ENCODE measurements around the gene DTNB. TPM values are rescaled to one million over a fixed set of nuclear protein-coding genes. Genes with fewer than 3 reads are reported as not detected.
"Not testable (repeated sequence)": the region's sequence is repeated elsewhere in the genome, so short reads cannot be mapped to it uniquely, and the experiment has no call there.

DTNB gene
- total RNA-seq, 1 experiment from 2014 or later: 2.9 TPM

GRCh38 chr2:25684577-25685473, 11.4 kb upstream of the DTNB start:
- DNase-seq (ENCODE audit: low spot score): no peak

DNA sequence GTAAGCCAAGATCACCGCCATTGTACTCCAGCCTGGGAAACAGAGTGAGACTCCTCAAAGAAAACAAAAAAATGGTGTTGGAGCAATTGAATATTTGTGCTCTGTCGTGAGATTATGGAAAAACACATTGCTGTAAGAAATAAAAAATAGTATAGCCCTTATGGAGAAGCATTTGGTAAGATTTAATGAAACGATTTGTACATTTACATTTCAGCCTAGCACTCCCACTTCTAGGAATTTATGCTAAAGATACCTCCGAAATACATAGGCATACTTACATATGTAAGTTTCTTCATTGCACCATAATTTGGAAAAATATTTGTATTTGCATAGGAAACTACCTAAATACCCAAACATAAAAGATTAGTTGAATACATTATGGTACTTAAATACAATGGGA, 8.7 kb upstream of the DTNB start:
- DNase-seq (ENCODE audit: low spot score): no peak

DNA sequence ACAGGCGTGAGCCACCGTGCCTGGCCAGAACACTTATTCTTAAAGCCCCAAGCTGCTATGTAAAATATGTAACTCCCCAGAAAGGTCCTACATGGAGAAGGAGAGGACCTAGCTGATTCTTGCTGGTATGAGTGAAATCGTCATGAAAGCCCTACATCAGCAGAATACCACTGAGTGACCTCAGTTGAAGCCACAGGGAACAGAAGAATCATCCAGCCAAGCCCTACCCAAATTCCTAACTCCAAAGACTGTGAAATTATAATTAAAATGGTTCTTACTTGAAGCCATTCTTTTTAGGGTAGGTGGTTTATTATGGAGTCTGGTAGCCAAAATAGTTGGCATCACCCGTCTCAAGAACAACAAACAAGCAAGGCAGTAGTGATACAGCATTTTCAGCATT, 4.5 kb upstream of the DTNB start:
- DNase-seq (ENCODE audit: low spot score): no peak

DNA sequence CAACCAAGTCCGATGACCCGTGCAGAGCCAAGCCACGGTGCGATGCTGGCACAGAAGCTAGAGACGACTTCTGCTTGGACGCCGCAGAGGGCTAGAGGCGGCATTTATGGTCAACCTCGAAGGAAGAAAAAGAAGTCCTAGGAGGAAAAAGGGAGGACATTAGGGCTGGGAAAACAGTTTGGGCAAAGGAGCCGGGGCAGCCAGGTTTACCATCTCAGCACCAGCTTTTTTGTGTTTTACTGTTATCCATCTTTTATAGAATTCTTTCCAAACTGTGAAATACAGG, 643 bp upstream of the DTNB start:
- DNase-seq (ENCODE audit: low spot score): no peak

GRCh38 chr2:25672494-25673299, 680 bp downstream of the DTNB start:
- DNase-seq (ENCODE audit: low spot score): peak; percentile 42

DNA sequence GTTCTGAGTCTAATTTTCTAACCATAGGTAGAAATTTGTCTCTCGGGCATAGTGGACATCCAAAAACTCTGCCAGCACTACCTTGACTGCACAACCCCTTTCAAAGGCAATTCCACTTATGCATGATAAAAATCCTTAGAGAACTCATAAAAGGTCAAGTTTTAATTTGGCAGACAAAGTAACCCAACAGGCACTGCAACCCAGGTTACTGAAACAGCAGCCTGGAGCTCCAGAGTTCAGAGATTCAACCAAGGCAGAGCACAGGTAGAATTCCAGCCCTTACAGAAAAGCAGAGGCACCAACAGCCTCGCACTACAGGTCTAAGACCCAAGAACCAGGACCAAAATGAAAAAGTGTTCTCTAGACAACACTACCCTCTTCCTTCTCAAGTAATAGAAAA, 1.8 kb downstream of the DTNB start:
- no peak for DNase-seq (ENCODE audit: low spot score)

DNA sequence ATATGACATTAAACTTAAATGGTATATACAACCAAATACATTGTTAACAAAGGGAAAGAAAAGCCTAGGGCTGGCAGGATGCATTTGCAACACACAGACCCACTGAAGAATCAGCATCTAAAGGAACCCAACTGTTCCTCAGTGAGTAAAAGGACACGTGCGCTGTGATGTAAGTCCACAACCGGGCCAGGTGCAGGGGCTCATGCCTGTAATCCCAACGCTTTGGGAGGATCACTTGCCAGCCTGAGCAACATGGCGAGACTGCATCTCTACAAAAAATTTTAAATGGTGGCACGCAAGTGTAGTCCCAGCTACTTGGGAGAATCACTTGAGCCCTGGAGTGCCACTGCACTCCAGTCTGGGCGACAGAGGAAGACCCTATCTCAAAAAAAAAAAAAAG, 3.9 kb downstream of the DTNB start:
- DNase-seq (ENCODE audit: low spot score): no peak

DNA sequence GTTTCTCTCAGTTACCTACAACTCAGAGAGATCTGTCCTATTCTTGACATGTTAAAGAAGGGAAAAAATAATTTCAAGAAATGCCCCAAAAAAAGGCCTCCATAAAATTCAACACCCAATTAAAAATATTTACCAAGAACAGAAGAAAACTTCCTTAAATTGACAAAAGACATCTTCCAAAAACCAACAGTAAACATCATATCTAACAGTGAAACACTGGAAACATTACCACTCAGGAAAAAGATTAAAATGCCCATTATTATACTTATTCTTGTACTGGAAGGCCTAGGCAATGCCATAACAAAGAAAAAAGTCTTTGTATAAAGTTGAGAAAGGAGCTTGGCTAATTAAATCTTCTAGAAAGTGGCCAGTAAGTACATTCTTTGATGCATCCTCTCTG, 7.2 kb downstream of the DTNB start:
- DNase-seq (ENCODE audit: low spot score): no peak

- not testable (repeated sequence) for DNase-seq (ENCODE audit: low spot score)
Observed at GRCh38 chr2:25665429-25665828, 7.9 kb downstream of the DTNB start.

GRCh38 chr2:25664965-25665307, 8.4 kb downstream of the DTNB start:
- no peak for DNase-seq (ENCODE audit: low spot score)

- peak; percentile 86 for DNase-seq (ENCODE audit: low spot score)
Observed at GRCh38 chr2:25664183-25664964, 9.0 kb downstream of the DTNB start.

DNA sequence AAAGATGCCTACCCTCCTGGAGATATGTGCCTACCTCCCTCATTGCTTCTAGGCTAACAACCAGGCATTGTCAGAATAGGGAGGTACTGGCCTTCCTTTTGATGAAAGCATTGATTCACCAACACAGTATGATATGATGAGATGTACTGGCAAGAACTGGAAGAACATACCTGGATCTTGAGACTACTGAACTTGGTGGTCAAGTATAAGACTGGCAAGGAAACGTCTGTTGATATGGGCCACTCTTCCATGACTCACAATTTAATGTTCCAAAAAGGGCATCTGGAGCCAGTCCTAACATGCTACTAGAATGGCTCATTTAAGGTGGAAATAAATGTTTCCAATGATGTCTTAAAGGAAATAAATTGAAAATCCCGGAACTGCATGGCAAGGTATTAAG, 18.1 kb downstream of the DTNB start:
- no peak for DNase-seq (ENCODE audit: low spot score)

DNA sequence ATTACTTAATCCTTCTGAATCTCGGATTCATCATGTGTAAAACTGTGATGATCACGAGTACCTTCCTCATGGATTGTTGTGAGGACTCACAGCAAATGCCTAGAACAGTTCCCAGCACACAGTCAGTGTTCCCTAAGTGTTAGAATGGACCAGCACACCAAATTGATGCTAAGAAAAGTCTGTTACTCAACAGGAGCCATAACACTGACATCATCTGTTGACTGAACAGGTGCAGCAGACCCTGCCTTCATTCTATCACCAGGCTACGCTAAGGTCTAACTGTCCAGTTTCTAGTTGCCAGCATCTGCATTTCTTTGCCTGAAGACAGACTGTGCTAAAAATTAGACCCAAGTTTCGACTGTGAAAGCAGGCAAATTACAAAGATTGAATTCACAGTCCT, 18.6 kb downstream of the DTNB start:
- no peak for DNase-seq (ENCODE audit: low spot score)

GRCh38 chr2:25651782-25652455, 21.5 kb downstream of the DTNB start:
- DNase-seq (ENCODE audit: low spot score): no peak

DNA sequence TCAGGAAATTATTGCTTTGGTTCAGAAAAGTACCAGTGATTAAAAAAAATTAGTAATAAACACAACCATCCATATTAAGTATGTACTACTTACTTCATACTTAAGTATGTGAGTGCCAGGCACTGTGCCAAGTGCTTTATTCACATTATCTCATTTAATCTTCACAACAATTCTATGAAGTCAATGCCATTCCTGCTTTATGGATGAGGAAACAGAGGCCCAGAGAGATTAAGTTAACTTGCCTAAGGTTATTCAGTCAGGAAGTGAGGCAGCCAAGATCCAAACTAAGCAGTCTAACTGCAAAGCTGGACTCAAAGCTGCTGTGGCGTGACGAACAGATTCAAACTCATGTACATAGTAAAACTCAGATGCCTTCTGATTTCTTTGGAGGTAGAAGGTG, 22.3 kb downstream of the DTNB start:
- no peak for DNase-seq (ENCODE audit: low spot score)

- no peak for DNase-seq (ENCODE audit: low spot score)
Observed at GRCh38 chr2:25650256-25650655, 23.1 kb downstream of the DTNB start.

- DNase-seq (ENCODE audit: low spot score): no peak
Observed at GRCh38 chr2:25649786-25650185, 23.6 kb downstream of the DTNB start.

- DNase-seq (ENCODE audit: low spot score): no peak
Observed at GRCh38 chr2:25642298-25642697, 31.1 kb downstream of the DTNB start.

GRCh38 chr2:25639696-25640095, 33.7 kb downstream of the DTNB start:
- DNase-seq (ENCODE audit: low spot score): no peak

DNA sequence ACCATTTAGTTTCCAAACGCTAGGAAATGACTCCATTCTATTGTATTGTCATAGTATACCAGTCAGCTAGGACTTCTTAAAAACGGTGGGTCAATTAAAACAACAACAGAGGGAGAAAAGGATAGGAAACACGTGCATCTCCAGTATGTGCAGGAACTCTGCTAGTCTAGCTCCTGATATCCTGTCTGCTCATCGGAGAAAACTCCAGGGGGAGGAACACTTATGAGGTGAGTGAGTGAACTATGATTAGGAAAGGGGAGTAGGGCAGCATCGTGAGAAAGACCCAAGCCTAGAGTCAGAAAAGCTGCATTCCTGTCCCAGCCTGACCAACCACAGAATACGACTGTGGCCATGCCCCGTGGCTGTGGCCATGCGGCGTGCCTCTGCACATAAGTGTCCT, 34.2 kb downstream of the DTNB start:
- DNase-seq (ENCODE audit: low spot score): no peak

DNA sequence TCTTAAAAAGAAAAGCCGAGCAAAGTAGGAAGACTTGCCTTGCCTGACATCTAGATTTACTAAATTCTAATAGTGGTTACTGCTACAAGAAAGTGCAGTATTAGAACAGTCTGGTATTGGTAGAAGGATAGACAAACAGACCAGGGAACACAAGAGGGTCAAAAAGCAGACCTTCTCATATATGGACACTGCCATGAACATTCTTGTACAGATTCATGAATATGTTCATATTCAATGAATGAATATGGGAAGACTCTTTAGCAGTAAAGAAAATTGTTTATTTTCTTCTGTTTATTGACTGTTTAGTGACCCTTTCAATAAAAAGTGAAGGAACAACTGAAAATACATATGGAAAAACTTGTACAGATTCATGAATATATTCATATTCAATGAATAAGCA, 37.6 kb downstream of the DTNB start:
- no peak for DNase-seq (ENCODE audit: low spot score)

DNA sequence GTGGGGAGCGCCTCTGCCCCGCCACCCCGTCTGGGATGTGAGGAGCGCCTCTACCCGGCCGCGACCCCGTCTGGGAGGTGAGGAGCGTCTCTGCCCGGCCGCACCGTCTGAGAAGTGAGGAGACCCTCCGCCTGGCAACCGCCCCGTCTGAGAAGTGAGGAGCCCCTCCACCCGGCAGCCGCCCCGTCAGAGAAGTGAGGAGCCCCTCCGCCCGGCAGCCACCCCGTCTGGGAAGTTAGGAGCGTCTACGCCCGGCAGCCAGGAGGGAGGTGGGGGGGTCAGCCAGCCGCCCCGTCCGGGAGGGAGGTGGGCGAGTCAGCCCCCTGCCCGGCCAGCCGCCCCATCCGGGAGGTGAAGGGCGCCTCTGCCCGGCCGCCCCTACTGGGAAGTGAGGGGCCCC, 39.6 kb downstream of the DTNB start:
- not testable (repeated sequence) for DNase-seq (ENCODE audit: low spot score)

Data from HT-29 (cell line).